ENCODE results near the gene PRDM16. TPM values are rescaled to one million over a fixed set of nuclear protein-coding genes. Genes with fewer than 3 reads are reported as not detected.

The PRDM16 gene
- total RNA-seq, 1 experiment from 2014 or later: 6.1 TPM

DNA sequence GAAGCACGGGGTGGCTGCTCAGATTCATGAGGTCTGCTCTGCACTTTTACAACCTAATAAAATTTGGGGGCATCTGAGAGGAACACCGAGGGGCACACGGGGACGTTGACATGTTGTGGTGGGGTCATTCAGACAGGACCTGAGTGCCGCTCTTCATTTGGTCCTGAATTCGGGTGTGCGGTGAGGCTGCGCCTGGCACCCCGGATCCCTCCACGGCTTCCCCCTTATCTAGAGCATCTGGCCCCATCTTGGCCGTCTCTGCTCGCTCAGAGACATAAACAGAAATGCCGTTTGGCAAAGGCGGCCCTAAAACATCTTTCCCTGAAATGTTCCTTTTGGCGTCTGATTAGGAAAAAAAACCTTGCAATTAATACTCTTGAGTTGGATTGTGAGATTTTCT is 157.2 kb downstream of the PRDM16 start:
- ChIA-PET CTCF (no interaction called here), POLR2A (no interaction called here), RAD21 (ENCODE audit: low non-redundant PET in 1 of 2, low total read pairs in 2 of 2, uncharacterized antibody in 2 of 2, unreplicated experiment in 2 of 2) (no interaction called here)
- DNase-seq (ENCODE audit: low read depth, low spot score) (no peak), ATAC-seq (no peak)
- H3K4me3 ChIP-seq (replicated peaks in 1 of 2; ENCODE audit: low read depth in 1 of 2, low read length in 2 of 2): no peak overlapping the region
- H3K4me1 ChIP-seq (ENCODE audit: control insufficient read depth in 1 of 2, insufficient read depth in 2 of 2, low read length in 2 of 2): no peaks in the 10 kb centered on the region
- no peaks in the 10 kb centered on the region for H3K9me2 ChIP-seq (ENCODE audit: insufficient read depth)
- BruUV-seq (replicated peaks): no TSS peak
- no peak overlapping the region for H2AFZ ChIP-seq (ENCODE audit: low read depth, low read length, poor library complexity, severe bottlenecking)
- H3K27ac ChIP-seq (ENCODE audit: low read depth, low read length): no peak overlapping the region
- H3K9me3 ChIP-seq (ENCODE audit: control insufficient read depth in 1 of 2, insufficient read depth in 1 of 2, low read depth in 1 of 2, low read length in 2 of 2): no peaks in the 10 kb centered on the region
- no peak for TF ChIP-seq CEBPB (IDR thresholded peaks at IDR 0.05; ENCODE audit: low read depth)
- TF ChIP-seq EZH2 (IDR thresholded peaks at IDR 0.05): no peak
- TF ChIP-seq SP1 (IDR thresholded peaks at IDR 0.05; ENCODE audit: low read depth): no peak
- TF ChIP-seq TCF7L2 (IDR thresholded peaks at IDR 0.05; ENCODE audit: borderline replicate concordance, extremely low read depth, insufficient read depth, insufficient read length): no peak
- TF ChIP-seq SRF (IDR thresholded peaks at IDR 0.05; ENCODE audit: low read depth): no peak
- TF ChIP-seq, protein P1, sequence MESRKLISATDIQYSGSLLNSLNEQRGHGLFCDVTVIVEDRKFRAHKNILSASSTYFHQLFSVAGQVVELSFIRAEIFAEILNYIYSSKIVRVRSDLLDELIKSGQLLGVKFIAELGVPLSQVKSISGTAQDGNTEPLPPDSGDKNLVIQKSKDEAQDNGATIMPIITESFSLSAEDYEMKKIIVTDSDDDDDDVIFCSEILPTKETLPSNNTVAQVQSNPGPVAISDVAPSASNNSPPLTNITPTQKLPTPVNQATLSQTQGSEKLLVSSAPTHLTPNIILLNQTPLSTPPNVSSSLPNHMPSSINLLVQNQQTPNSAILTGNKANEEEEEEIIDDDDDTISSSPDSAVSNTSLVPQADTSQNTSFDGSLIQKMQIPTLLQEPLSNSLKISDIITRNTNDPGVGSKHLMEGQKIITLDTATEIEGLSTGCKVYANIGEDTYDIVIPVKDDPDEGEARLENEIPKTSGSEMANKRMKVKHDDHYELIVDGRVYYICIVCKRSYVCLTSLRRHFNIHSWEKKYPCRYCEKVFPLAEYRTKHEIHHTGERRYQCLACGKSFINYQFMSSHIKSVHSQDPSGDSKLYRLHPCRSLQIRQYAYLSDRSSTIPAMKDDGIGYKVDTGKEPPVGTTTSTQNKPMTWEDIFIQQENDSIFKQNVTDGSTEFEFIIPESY (IDR thresholded peaks at IDR 0.05; ENCODE audit: extremely low read depth, insufficient replicate concordance, low read length): no peak
- TF ChIP-seq EZH2phosphoT487 (IDR thresholded peaks at IDR 0.05; ENCODE audit: borderline replicate concordance): no peak
- TF ChIP-seq CBX3 (IDR thresholded peaks at IDR 0.05; ENCODE audit: low read depth): no peak
- TF ChIP-seq YY1 (IDR thresholded peaks at IDR 0.05; ENCODE audit: extremely low read depth, insufficient replicate concordance, low read depth, low read length): no peak
- TF ChIP-seq, protein P2, sequence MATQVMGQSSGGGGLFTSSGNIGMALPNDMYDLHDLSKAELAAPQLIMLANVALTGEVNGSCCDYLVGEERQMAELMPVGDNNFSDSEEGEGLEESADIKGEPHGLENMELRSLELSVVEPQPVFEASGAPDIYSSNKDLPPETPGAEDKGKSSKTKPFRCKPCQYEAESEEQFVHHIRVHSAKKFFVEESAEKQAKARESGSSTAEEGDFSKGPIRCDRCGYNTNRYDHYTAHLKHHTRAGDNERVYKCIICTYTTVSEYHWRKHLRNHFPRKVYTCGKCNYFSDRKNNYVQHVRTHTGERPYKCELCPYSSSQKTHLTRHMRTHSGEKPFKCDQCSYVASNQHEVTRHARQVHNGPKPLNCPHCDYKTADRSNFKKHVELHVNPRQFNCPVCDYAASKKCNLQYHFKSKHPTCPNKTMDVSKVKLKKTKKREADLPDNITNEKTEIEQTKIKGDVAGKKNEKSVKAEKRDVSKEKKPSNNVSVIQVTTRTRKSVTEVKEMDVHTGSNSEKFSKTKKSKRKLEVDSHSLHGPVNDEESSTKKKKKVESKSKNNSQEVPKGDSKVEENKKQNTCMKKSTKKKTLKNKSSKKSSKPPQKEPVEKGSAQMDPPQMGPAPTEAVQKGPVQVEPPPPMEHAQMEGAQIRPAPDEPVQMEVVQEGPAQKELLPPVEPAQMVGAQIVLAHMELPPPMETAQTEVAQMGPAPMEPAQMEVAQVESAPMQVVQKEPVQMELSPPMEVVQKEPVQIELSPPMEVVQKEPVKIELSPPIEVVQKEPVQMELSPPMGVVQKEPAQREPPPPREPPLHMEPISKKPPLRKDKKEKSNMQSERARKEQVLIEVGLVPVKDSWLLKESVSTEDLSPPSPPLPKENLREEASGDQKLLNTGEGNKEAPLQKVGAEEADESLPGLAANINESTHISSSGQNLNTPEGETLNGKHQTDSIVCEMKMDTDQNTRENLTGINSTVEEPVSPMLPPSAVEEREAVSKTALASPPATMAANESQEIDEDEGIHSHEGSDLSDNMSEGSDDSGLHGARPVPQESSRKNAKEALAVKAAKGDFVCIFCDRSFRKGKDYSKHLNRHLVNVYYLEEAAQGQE (IDR thresholded peaks at IDR 0.05; ENCODE audit: low read depth): no peak
- TF ChIP-seq, protein P3, sequence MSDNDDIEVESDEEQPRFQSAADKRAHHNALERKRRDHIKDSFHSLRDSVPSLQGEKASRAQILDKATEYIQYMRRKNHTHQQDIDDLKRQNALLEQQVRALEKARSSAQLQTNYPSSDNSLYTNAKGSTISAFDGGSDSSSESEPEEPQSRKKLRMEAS (IDR thresholded peaks at IDR 0.05): no peak
- no peak for TF ChIP-seq EGR1 (IDR thresholded peaks at IDR 0.05; ENCODE audit: low read depth)
- TF ChIP-seq, protein P4, sequence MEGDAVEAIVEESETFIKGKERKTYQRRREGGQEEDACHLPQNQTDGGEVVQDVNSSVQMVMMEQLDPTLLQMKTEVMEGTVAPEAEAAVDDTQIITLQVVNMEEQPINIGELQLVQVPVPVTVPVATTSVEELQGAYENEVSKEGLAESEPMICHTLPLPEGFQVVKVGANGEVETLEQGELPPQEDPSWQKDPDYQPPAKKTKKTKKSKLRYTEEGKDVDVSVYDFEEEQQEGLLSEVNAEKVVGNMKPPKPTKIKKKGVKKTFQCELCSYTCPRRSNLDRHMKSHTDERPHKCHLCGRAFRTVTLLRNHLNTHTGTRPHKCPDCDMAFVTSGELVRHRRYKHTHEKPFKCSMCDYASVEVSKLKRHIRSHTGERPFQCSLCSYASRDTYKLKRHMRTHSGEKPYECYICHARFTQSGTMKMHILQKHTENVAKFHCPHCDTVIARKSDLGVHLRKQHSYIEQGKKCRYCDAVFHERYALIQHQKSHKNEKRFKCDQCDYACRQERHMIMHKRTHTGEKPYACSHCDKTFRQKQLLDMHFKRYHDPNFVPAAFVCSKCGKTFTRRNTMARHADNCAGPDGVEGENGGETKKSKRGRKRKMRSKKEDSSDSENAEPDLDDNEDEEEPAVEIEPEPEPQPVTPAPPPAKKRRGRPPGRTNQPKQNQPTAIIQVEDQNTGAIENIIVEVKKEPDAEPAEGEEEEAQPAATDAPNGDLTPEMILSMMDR (IDR thresholded peaks at IDR 0.05 in 2 of 3, conservative IDR thresholded peaks at IDR 0.05 in 1 of 3; ENCODE audit: borderline replicate concordance in 1 of 3, insufficient read depth in 1 of 3, low read depth in 2 of 3, low read length in 2 of 3): no peak
- intact Hi-C loops (cut with micrococcal nuclease): no loop called here
- H3K9ac ChIP-seq (ENCODE audit: low read length): no peak overlapping the region
- no peaks in the 10 kb centered on the region for H4K20me1 ChIP-seq (ENCODE audit: insufficient read depth)
- H3K36me3 ChIP-seq (ENCODE audit: control insufficient read depth in 1 of 2, insufficient read depth in 2 of 2, low read length in 2 of 2): no peaks in the 10 kb centered on the region
- no peaks in the 10 kb centered on the region for H3K79me2 ChIP-seq (ENCODE audit: insufficient read depth, low read length)
- H3K4me2 ChIP-seq (ENCODE audit: low read length): no peak overlapping the region
- H3K27me3 ChIP-seq (ENCODE audit: insufficient read depth, low read length): no peaks in the 10 kb centered on the region
